ENCODE measurements around the gene ERN1. TPM values are rescaled to one million over a fixed set of nuclear protein-coding genes. Genes with fewer than 3 reads are reported as not detected.

The ERN1 gene
- total and polyA plus RNA-seq, 2 of the 13 experiments (the other 11 are each of a cell fraction or from before 2014, with no cell fraction given) = 6.0 to 12.7 TPM

DNA sequence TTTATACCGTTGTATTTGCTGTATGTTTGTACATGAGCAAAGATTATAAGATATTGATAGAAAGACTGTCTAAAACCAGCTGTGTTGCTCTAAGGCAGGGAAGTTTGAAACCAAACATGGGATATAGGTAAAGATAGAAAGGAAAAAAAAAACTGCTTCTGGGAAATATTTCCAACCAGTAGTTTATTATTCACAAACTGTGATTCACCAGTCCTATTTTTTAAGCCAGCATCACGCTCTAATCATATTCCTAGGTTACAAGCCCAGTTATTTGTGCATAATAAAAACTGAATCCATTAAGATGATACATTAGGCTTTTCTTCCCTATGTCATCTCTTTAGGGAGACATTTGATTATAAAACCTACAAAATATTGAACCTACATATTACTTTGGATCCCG, 4.0 kb downstream of the ERN1 start:
- ChIA-PET CTCF (ENCODE audit: low intra/inter-chr PET ratio, low total read pairs) (no interaction called here), POLR2A (interaction anchor here (0.7 to 2.0 kb wide), 3 partner anchors 41 to 62 kb away, joined by 3 to 9 read pairs (median 3); no protein-coding TSS in a partner anchor)
- Histone ChIP-seq H3K4me2 (ENCODE audit: low read depth, low read length) (no peak overlapping the region), H2AFZ (ENCODE audit: low read length) (no peak overlapping the region), H3K9ac (ENCODE audit: insufficient read depth, low read depth, low read length) (no peak overlapping the region), H4K20me1 (ENCODE audit: insufficient read depth, low read length) (peaks cover 16% of the 10 kb centered on the region; the same call in 1 of the 2 replicates), H3K27ac (ENCODE audit: extremely low read length, insufficient read depth, low read length) (no peak overlapping the region), H3K27me3 (ENCODE audit: control insufficient read depth in 1 of 2, insufficient read depth in 2 of 2, low read length in 2 of 2) (no peaks in the 10 kb centered on the region; a peak in 1 of 5 replicates), H3K4me3 (replicated peaks in 1 of 3; ENCODE audit: insufficient read depth in 1 of 3, low read depth in 2 of 3, low read length in 3 of 3) (no peak overlapping the region), H3K4me1 (ENCODE audit: insufficient read depth, low read length) (peaks cover 70% of the 10 kb centered on the region), H3K9me3 (ENCODE audit: low read length) (no peaks in the 10 kb centered on the region), H3K79me2 (ENCODE audit: insufficient read depth, low read length) (peaks cover 70% of the 10 kb centered on the region), H3K36me3 (replicated peaks in 1 of 2; ENCODE audit: control insufficient read depth in 1 of 2, insufficient read depth in 2 of 2, low read length in 2 of 2) (peaks cover 0 to 1% of the 10 kb centered on the region in 2 experiments; a peak in 2 of 5 replicates)
- BruUV-seq (replicated peaks) = no TSS peak
- intact Hi-C loops (cut with micrococcal nuclease; ENCODE audit: unreplicated experiment) = no loop called here
- WGBS (ENCODE audit: low lambda C conversion rate) = 92% methylated on average over 3 of the region's 3 CpGs
- DNase-seq (ENCODE audit: low spot score) (no peak), ATAC-seq (no peak), FAIRE-seq (no peak)
- no peak for TF ChIP-seq ZNF225 (CRISPR knock-in tag; IDR thresholded peaks at IDR 0.05)
- no peak for TF ChIP-seq SOX13 (IDR thresholded peaks at IDR 0.05)
- TF ChIP-seq SOX13 (CRISPR knock-in tag; conservative IDR thresholded peaks at IDR 0.05 in 1 of 2, IDR thresholded peaks at IDR 0.05 in 1 of 2) = no peak
- no peak for TF ChIP-seq GTF3A (CRISPR knock-in tag; conservative IDR thresholded peaks at IDR 0.05)
- TF ChIP-seq, protein P1, sequence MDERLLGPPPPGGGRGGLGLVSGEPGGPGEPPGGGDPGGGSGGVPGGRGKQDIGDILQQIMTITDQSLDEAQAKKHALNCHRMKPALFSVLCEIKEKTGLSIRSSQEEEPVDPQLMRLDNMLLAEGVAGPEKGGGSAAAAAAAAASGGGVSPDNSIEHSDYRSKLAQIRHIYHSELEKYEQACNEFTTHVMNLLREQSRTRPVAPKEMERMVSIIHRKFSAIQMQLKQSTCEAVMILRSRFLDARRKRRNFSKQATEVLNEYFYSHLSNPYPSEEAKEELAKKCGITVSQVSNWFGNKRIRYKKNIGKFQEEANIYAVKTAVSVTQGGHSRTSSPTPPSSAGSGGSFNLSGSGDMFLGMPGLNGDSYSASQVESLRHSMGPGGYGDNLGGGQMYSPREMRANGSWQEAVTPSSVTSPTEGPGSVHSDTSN (CRISPR knock-in tag; IDR thresholded peaks at IDR 0.05) = no peak
- TF ChIP-seq ZNF773 (CRISPR knock-in tag; IDR thresholded peaks at IDR 0.05; ENCODE audit: borderline replicate concordance) = no peak
- no peak for TF ChIP-seq SOX5 (CRISPR knock-in tag; IDR thresholded peaks at IDR 0.05; ENCODE audit: borderline replicate concordance)
- TF ChIP-seq ZBTB42 (CRISPR knock-in tag; IDR thresholded peaks at IDR 0.05) = no peak
- TF ChIP-seq, protein P2, sequence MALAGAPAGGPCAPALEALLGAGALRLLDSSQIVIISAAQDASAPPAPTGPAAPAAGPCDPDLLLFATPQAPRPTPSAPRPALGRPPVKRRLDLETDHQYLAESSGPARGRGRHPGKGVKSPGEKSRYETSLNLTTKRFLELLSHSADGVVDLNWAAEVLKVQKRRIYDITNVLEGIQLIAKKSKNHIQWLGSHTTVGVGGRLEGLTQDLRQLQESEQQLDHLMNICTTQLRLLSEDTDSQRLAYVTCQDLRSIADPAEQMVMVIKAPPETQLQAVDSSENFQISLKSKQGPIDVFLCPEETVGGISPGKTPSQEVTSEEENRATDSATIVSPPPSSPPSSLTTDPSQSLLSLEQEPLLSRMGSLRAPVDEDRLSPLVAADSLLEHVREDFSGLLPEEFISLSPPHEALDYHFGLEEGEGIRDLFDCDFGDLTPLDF (CRISPR knock-in tag; IDR thresholded peaks at IDR 0.05) = no peak
- no peak for TF ChIP-seq MIER2 (CRISPR knock-in tag; IDR thresholded peaks at IDR 0.05)
- no peak for TF ChIP-seq ZNF33B (CRISPR knock-in tag; IDR thresholded peaks at IDR 0.05)
- in situ Hi-C loops (cut with HindIII; ENCODE audit: extremely low pct_ligation_motif_present, low pct_unique_long_range_greater_than_20kb) = no loop called here

All from HepG2 (cell line).